GM23338 (cell line): ENCODE measurements around the gene REPIN1. TPM values are rescaled to one million over a fixed set of nuclear protein-coding genes. Genes with fewer than 3 reads are reported as not detected.

ENCODE experiments used
- ATAC-seq: fragments of 200-7000 bp; cut with Tn5 transposase; 3 replicates; pipeline ENCODE4 v1.9.1; 2020
- DNase-seq: peaks from one replicate; pipeline ENCODE4 v3.0.0-alpha.2; 2015; ENCODE audit warnings: low spot score
- H2AFZ ChIP-seq: fragments of 200-600 bp; sonication (generic); 2 replicates; pipeline ENCODE4 v1.8.0; 2016; ENCODE audit warnings: antibody characterized with exemption, mild to moderate bottlenecking, moderate library complexity
- H3F3A ChIP-seq: fragments of 200-600 bp; sonication (generic); replicated peaks from 2 replicates; pipeline ENCODE4 v1.8.0; 2017; ENCODE audit warnings: antibody characterized with exemption, mixed run types, low read depth
- H3K27ac ChIP-seq: fragments of 200-600 bp; sonication (generic); 2 replicates; pipeline ENCODE4 v1.6.1; 2016; ENCODE audit warnings: low read depth
- H3K27me3 ChIP-seq: fragments of 200-600 bp; sonication (generic); 2 replicates; pipeline ENCODE4 v1.8.0; 2016; ENCODE audit warnings: mild to moderate bottlenecking, mixed run types, moderate library complexity; ENCODE audit not compliant: insufficient read depth
- H3K36me3 ChIP-seq: fragments of 200-600 bp; sonication (generic); 2 replicates; pipeline ENCODE4 v1.8.0; 2016; ENCODE audit warnings: mild to moderate bottlenecking; ENCODE audit not compliant: insufficient read depth
- H3K4me1 ChIP-seq: fragments of 200-600 bp; sonication (generic); 2 replicates; pipeline ENCODE4 v1.8.0; 2016; ENCODE audit warnings: mild to moderate bottlenecking, moderate library complexity; ENCODE audit not compliant: insufficient read depth
- H3K4me2 ChIP-seq: fragments of 200-600 bp; sonication (generic); 2 replicates; pipeline ENCODE4 v1.7.1; 2017; ENCODE audit warnings: mixed run types
- H3K4me3 ChIP-seq: fragments of 200-600 bp; sonication (generic); 2 replicates; pipeline ENCODE4 v1.6.1; 2016; ENCODE audit warnings: mixed run types
- H3K79me2 ChIP-seq: fragments of 200-600 bp; sonication (generic); replicated peaks from 2 replicates; pipeline ENCODE4 v1.8.0; 2017; ENCODE audit warnings: mild to moderate bottlenecking; ENCODE audit not compliant: insufficient read depth
- H3K9me2 ChIP-seq: fragments of 200-600 bp; sonication (generic); 2 replicates; pipeline ENCODE4 v1.8.0; 2017; ENCODE audit not compliant: insufficient read depth
- H4K20me1 ChIP-seq: fragments of 200-600 bp; sonication (generic); replicated peaks from 2 replicates; pipeline ENCODE4 v1.8.0; 2017; ENCODE audit warnings: mild to moderate bottlenecking; ENCODE audit not compliant: insufficient read depth
- H3K27ac Mint-ChIP-seq: 2 replicates; pipeline ENCODE4 v1.8.0; 2020; ENCODE audit warnings: inconsistent platforms, mild to moderate bottlenecking, moderate library complexity, mixed read lengths
- H3K27me3 Mint-ChIP-seq: 3 replicates; pipeline ENCODE4 v1.8.0; 2022; ENCODE audit warnings: low read depth, mild to moderate bottlenecking, moderate library complexity, mixed read lengths, inconsistent platforms; ENCODE audit not compliant: insufficient read depth, poor library complexity
- H3K36me3 Mint-ChIP-seq: 3 replicates; pipeline ENCODE4 v1.8.0; 2021; ENCODE audit warnings: low read depth, mild to moderate bottlenecking, inconsistent platforms, moderate library complexity, mixed read lengths
- H3K4me1 Mint-ChIP-seq: 3 replicates; pipeline ENCODE4 v1.8.0; 2020; ENCODE audit warnings: mild to moderate bottlenecking, inconsistent platforms, mixed read lengths
- H3K4me3 Mint-ChIP-seq: 3 replicates; pipeline ENCODE4 v1.8.0; 2021; ENCODE audit warnings: moderate library complexity, mild to moderate bottlenecking, inconsistent platforms, mixed read lengths
- H3K9me3 Mint-ChIP-seq: 3 replicates; pipeline ENCODE4 v1.8.0; 2020; ENCODE audit warnings: moderate library complexity, mild to moderate bottlenecking, inconsistent platforms, mixed read lengths
- CREB1 ChIP-seq: fragments of 250-450 bp; sonication (Bioruptor Pico); IDR thresholded peaks from 2 replicates; pipeline ENCODE4 v1.5.0; 2020; ENCODE audit warnings: low read depth, mild to moderate bottlenecking, moderate library complexity
- CTCF ChIP-seq, 2 experiments: fragments of 200-600 bp in 1 of 2; sonication (generic) in 1 of 2; conservative IDR thresholded peaks; 2 replicates each; pipeline versions ENCODE4 v1.5.1 to v1.6.1; 2016 to 2017; ENCODE audit warnings: antibody characterized with exemption in 2 of 2, low read depth in 2 of 2, mild to moderate bottlenecking in 2 of 2, moderate library complexity in 1 of 2
- ETS1 ChIP-seq: IDR thresholded peaks from 2 replicates; pipeline ENCODE4 v1.6.1; 2016; ENCODE audit warnings: antibody characterized with exemption
- JUNB ChIP-seq: IDR thresholded peaks from one replicate; pipeline ENCODE4 v1.6.1; 2016; ENCODE audit warnings: antibody characterized with exemption; ENCODE audit not compliant: unreplicated experiment
- POLR2AphosphoS5 ChIP-seq: IDR thresholded peaks from 2 replicates; pipeline ENCODE4 v1.6.1; 2016; ENCODE audit warnings: antibody characterized with exemption, low read depth
- REST ChIP-seq: IDR thresholded peaks from one replicate; pipeline ENCODE4 v1.6.1; 2018; ENCODE audit warnings: antibody characterized with exemption; ENCODE audit not compliant: unreplicated experiment
- STAT1 ChIP-seq: IDR thresholded peaks from one replicate; pipeline ENCODE4 v1.6.1; 2016; ENCODE audit warnings: antibody characterized with exemption; ENCODE audit not compliant: unreplicated experiment
- ZNF114 ChIP-seq: fragments of 250-450 bp; sonication (Bioruptor Pico); IDR thresholded peaks from 2 replicates; pipeline ENCODE4 v1.5.0; 2020; ENCODE audit warnings: mild to moderate bottlenecking, moderate library complexity
- ZNF462 ChIP-seq: fragments of 250-450 bp; sonication (Bioruptor Pico); IDR thresholded peaks from 2 replicates; pipeline ENCODE4 v1.5.0; 2020; ENCODE audit warnings: mild to moderate bottlenecking, moderate library complexity
- polyA plus RNA-seq: library from polyadenylated mRNA; unstranded; fragments of >200 nt; fragmentation: Nextera tagmentation; extraction: Ambion mirVana; gene quantifications from 2 replicates; pipeline ENCODE4 v1.2.1, GENCODE V29; 2016
- total RNA-seq: library from RNA; depleted of rRNA; stranded (reverse); fragments of >200 nt; shearing (Covaris generic); gene quantifications from 2 replicates; pipeline ENCODE4 v1.2.3, GENCODE V29; 2014

Gene REPIN1
- total and polyA plus RNA-seq, 2 experiments from 2014 or later: 29.8 to 156 TPM

GRCh38 chr7:150389532-150389816, 20.9 kb downstream of the REPIN1 start:
- peaks cover 56% of the 10 kb centered on the region for H3K4me1 ChIP-seq
- no peaks in the 10 kb centered on the region for H3K27me3 ChIP-seq
- DNase-seq: no peak
- H3K36me3 ChIP-seq: peaks cover 10% of the 10 kb centered on the region; the same call in 1 of the 2 replicates
- no peak overlapping the region for H3K27ac ChIP-seq
- no peak for ATAC-seq
- Mint-ChIP-seq H3K9me3 (no peaks in the 10 kb centered on the region), H3K4me1 (peaks cover 50% of the 10 kb centered on the region), H3K27me3 (peaks cover 17% of the 10 kb centered on the region), H3K4me3 (no peak overlapping the region), H3K36me3 (peaks cover 67% of the 10 kb centered on the region), H3K27ac (peak overlapping the region; percentile 89; the same call in 1 of the 2 replicates)
- peaks cover 13% of the 10 kb centered on the region; the same call in 1 of the 2 replicates for H3F3A ChIP-seq
- no peaks in the 10 kb centered on the region for H4K20me1 ChIP-seq
- H3K4me3 ChIP-seq: no peak overlapping the region
- no peak overlapping the region for H3K4me2 ChIP-seq
- TF ChIP-seq ETS1: no peak
- TF ChIP-seq REST: no peak
- no peak for TF ChIP-seq ZNF462 (CRISPR knock-in tag)
- TF ChIP-seq ZNF114 (CRISPR knock-in tag): no peak
- TF ChIP-seq CREB1 (CRISPR knock-in tag): no peak
- TF ChIP-seq STAT1: no peak
- no peak for TF ChIP-seq CTCF (conservative IDR thresholded peaks at IDR 0.05; ENCODE audit: low read depth in 2 of 2)
- TF ChIP-seq POLR2AphosphoS5: no peak
- no peak for TF ChIP-seq JUNB
- H2AFZ ChIP-seq: no peak overlapping the region
- H3K9me2 ChIP-seq: no peaks in the 10 kb centered on the region
- peaks cover 35% of the 10 kb centered on the region for H3K79me2 ChIP-seq
